LNCAP (cell line): ENCODE measurements around the gene GPC6.

Source experiments
- CTCF ChIP-seq: fragments of 450-650 bp; IDR thresholded peaks from 2 replicates; pipeline ENCODE4 v1.5.1; 2017; ENCODE audit warnings: mild to moderate bottlenecking

GPC6 gene

GRCh38 chr13:94263038-94263437, 1036.4 kb downstream of the GPC6 start:
- no peak for TF ChIP-seq CTCF

- TF ChIP-seq CTCF: no peak
Measured at GRCh38 chr13:94267581-94268366, 1041.2 kb downstream of the GPC6 start.

GRCh38 chr13:94268661-94269060, 1042.1 kb downstream of the GPC6 start:
- no peak for TF ChIP-seq CTCF

- no peak for TF ChIP-seq CTCF
Measured at GRCh38 chr13:94269557-94269956, 1043.0 kb downstream of the GPC6 start.

GRCh38 chr13:94270556-94270955, 1043.9 kb downstream of the GPC6 start:
- TF ChIP-seq CTCF: no peak

GRCh38 chr13:94272038-94272437, 1045.4 kb downstream of the GPC6 start:
- no peak for TF ChIP-seq CTCF

- TF ChIP-seq CTCF: no peak
Measured at GRCh38 chr13:94280349-94280748, 1053.7 kb downstream of the GPC6 start.

GRCh38 chr13:94280845-94281244, 1054.2 kb downstream of the GPC6 start:
- no peak for TF ChIP-seq CTCF
